GM13976 (cell line): Measurements from ENCODE around the gene SEC14L1.
A peak's percentile ranks its signal among the peaks of the same experiment; 100 is the strongest.
"Not testable (repeated sequence)": the region's sequence is repeated elsewhere in the genome, so short reads cannot be mapped to it uniquely, and the experiment has no call there.

Experiments used
- DNase-seq: peaks from one replicate; pipeline ENCODE4 v3.0.0; 2012; ENCODE audit warnings: low spot score
- in situ Hi-C: fragments of 300-500 bp; cut with MboI; formaldehyde crosslinking; loops from one replicate; pipeline ENCODE4 v1.12.0; 2022; ENCODE audit warnings: low sequenced_read_pairs, mixed read lengths, inconsistent platforms; ENCODE audit not compliant: unreplicated experiment
- TF ChIP-seq, protein P1 (sequence below): IDR thresholded peaks from 2 replicates; pipeline ENCODE4 v1.5.1; 2012; ENCODE audit warnings: borderline replicate concordance, mild to moderate bottlenecking; ENCODE audit not compliant: insufficient read depth; ENCODE audit errors: extremely low read depth, missing control alignments, control extremely low read depth

Gene SEC14L1

DNA sequence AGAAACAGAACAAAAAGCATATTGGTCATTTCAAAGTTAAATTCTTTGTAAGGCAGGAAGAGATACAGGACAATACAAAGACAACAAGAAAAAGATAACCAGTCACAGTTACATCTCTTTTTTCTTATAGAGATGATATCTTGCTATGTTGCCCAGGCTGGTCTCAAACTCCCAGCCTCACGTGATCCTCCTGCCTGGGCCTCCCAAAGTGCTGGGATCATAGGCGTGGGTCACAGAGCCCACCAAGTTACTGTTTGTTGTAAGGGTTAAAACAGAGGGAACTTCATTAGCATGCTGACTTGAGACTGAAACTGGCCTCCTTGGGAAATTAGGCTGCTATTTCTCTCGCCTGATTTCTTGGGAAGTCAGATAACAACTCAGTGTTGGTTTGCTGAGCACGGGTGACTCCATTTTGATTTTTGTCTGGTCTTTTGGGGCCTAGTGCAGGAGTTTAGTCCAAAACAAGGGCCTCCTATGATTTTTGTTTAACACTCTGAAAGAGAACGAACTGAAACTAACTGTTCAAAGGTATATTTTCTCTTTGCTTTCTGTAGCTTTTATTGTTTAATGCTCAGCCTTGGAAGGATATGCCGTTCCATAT lies 31.5 kb upstream of the SEC14L1 start:
- in situ Hi-C loops = no loop called here
- DNase-seq = no peak
- TF ChIP-seq, protein P1, sequence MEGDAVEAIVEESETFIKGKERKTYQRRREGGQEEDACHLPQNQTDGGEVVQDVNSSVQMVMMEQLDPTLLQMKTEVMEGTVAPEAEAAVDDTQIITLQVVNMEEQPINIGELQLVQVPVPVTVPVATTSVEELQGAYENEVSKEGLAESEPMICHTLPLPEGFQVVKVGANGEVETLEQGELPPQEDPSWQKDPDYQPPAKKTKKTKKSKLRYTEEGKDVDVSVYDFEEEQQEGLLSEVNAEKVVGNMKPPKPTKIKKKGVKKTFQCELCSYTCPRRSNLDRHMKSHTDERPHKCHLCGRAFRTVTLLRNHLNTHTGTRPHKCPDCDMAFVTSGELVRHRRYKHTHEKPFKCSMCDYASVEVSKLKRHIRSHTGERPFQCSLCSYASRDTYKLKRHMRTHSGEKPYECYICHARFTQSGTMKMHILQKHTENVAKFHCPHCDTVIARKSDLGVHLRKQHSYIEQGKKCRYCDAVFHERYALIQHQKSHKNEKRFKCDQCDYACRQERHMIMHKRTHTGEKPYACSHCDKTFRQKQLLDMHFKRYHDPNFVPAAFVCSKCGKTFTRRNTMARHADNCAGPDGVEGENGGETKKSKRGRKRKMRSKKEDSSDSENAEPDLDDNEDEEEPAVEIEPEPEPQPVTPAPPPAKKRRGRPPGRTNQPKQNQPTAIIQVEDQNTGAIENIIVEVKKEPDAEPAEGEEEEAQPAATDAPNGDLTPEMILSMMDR = no peak

DNA sequence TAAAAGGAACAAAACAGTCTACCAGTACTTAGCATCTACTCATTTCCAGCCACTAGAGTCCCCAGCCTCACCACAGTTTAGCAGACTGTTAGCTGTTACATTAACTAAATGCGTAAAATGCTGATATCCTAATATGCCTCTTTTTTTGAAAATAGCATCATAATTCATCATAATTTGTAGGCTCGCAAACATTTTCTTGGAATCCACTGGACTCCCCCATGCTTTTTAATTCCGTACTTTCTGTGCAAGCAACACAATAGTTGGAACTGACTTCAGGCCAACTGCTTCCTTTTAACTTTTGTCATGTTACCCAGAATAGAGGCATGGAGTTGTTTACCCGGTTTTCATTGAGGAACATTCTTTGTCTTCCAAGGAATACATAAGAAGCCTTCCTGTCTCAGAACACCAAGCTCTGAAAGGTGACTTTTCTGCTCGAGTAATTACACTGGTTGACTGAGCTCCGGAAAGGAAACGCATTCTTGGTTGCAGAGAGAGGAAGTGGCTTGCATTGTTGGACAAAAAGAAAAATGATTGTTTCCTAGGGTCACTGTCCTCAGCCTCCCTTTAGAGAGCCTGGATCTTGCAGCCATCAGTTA lies 30.9 kb upstream of the SEC14L1 start:
- DNase-seq = peak; percentile 58
- in situ Hi-C loops = no loop called here

DNA sequence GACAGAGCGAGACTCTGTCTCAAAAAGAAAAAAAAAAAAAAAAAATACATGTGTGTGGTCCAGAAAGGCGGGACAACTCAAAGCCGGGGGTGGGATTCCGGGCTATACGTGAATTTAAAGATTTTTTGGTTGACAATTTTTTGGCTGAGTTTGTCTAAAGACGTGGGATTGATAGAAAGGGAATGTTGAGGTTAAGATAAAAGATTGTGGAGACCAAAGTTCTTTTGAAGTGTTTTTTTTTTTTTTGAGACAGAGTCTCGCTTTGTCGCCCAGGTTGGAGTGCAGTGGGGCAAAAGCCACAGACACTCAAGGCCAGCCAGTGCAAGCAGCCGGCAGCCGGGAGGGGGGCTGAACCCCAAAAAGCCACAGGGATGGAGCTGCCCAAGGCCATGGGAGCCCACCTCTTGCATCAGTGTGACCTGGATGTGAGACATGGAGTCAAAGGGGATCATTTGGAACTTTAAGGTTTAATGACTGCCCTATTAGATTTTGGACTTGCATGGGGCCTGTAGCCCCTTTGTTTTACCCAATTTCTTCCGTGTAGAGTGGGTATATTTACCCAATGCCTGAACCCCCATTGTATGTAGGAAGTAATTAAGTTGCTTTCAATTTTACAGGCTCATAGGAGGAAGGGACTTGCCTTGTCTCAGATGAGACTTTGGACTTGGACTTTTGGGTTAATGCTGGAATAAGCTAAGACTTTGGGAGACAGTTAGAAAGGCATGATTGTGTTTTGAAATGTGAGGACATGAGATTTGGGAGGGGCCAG lies 29.4 kb upstream of the SEC14L1 start:
- in situ Hi-C loops, DNase-seq: not testable (repeated sequence)

More for the DNA sequence above, 30.9 kb upstream of the SEC14L1 start:
- TF ChIP-seq, protein P1 = no peak

DNA sequence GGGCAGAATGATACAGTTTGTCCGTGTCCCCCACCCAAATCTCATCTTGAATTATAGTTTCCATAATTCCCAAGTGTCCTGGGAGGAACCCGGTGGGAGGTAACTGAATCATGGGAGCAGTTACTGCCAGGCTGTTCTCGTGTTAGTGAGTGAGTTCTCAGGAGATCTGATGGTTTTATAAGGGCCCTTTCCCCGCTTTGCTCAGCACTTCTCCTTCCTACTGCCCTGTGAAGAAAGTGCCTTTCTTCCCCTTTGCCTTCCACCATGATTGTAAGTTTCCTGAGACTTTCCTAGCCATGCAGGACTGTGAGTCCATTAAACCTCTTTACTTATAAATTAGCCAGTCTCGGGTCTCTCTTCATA lies 28.9 kb upstream of the SEC14L1 start:
- DNase-seq = no peak
- TF ChIP-seq, protein P1 = no peak
- in situ Hi-C loops = no loop called here

DNA sequence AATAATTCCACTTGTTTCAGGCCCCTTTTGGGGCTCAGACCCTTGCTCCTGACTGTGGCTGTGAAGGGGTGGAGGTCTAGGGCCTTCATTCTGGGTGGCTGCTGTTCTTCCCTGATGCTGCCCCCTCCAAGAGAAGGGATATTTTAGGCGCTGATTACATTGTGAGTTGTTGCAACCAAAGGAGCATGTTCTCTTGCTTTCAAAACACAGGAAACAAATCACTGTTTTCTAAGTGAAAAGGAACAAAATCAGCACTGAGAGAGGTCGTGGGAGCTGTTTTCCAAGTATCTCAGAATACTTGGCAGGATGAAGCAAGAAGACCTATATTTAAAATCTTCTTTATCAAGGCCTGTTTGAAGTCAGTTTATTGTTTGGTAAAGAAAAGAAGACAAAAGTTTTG lies 25.3 kb upstream of the SEC14L1 start:
- TF ChIP-seq, protein P1 = no peak
- in situ Hi-C loops = no loop called here
- DNase-seq = no peak

DNA sequence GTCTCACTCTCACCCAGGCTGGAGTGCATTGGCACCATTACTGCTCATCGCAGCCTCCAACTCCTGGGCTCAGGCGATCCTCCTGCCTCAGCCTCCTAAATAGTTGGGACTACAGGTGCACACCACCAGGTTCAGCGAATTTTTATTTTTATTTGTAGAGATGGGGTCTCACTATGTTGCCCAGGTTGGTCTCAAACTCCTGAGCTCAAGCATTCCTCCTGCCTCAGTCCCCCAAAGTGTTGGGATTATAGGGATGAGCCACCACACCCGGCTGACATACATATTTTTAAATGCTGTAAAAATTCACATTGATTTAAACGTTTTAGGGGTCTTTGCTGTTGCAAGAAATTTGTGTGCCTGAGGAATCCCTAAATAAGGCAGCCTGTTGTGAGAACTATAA lies 24.8 kb upstream of the SEC14L1 start:
- in situ Hi-C loops = no loop called here
- TF ChIP-seq, protein P1 = no peak
- DNase-seq = no peak

DNA sequence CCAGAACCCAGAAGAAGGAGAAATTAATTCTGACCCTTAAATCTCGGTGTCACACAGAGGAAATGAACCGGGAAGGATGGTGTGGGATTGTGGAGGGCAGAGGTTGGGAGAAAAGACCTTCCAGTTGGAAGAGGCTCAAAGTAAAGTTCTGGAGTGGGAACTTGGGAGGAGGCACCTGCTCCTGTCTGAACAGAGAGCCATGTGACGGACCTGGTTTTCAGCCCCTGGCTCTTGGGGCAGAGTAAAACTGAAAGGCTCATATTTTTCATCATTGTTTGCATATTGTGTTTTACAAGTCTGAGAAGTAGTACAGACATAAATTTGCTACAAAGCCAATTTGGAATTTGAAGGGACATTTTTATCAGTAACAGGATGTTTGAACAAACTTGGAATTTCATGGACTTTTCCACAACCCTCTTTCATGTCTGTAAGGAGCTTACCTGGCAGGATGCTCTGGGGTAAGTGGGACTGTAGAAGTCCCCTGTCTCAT lies 24.4 kb upstream of the SEC14L1 start:
- TF ChIP-seq, protein P1 = no peak
- in situ Hi-C loops = no loop called here
- DNase-seq = no peak
